Esophagus muscularis mucosa (tissue), 3 donors: ENCODE data around the gene RPA3.

Source experiments
- CTCF ChIP-seq, 3 experiments: fragments of 200-600 bp in 2 of 3; fragments of 450-650 bp in 1 of 3; sonication (generic) in 2 of 3; IDR thresholded peaks; one replicate each; pipeline ENCODE4 v1.5.1; 2017 to 2019; ENCODE audit warnings: antibody characterized with exemption in 3 of 3, mild to moderate bottlenecking in 2 of 3, moderate library complexity in 1 of 3
- POLR2AphosphoS5 ChIP-seq, 2 donors: sonication (generic); formaldehyde crosslinking; IDR thresholded peaks; one replicate each; pipeline ENCODE4 v1.6.1; 2017; ENCODE audit warnings: antibody characterized with exemption in 2 of 2

- TF ChIP-seq CTCF (IDR thresholded peaks at IDR 0.05) (no peak), POLR2AphosphoS5 (IDR thresholded peaks at IDR 0.05) (no peak)
Measured at GRCh38 chr7:7736671-7737070, 18.3 kb upstream of the RPA3 start.
